H1 (cell line): Measurements from ENCODE around the gene ASCC3. TPM values are rescaled to one million over a fixed set of nuclear protein-coding genes. Genes with fewer than 3 reads are reported as not detected.

Source experiments
- CTCF ChIA-PET: fragments of 300-600 bp; sonication (Branson Sonifier 250); formaldehyde crosslinking; loops from one replicate; lab custom pipeline; 2021; ENCODE audit not compliant: partially characterized antibody; lab: Charles Lee
- POLR2A ChIA-PET: fragments of 300-600 bp; sonication (Branson Sonifier 250); formaldehyde crosslinking; loops from one replicate; lab custom pipeline; 2021; ENCODE audit warnings: inconsistent platforms; ENCODE audit not compliant: partially characterized antibody; lab: Charles Lee
- DNase-seq, 2 experiments: peaks; one replicate each; pipeline versions ENCODE4 v3.0.0 to v3.0.0-alpha.2; 2010 to 2022; ENCODE audit warnings: low spot score in 2 of 2, low read depth in 1 of 2, mixed read lengths in 1 of 2
- FAIRE-seq: peaks from 2 replicates; lab custom pipeline; 2011; peaks lifted over from hg19 to GRCh38; lab: Jason Lieb, UNC
- H2AFZ ChIP-seq: 2 replicates; pipeline ENCODE4 v1.8.1; 2012; ENCODE audit warnings: low read length, inconsistent platforms
- H2AK5ac ChIP-seq: 2 replicates; pipeline ENCODE4 v1.6.1; 2013; ENCODE audit warnings: low read depth, low read length
- H2BK120ac ChIP-seq: replicated peaks from 2 replicates; pipeline ENCODE3; 2013; ENCODE audit warnings: low read depth, low read length, inconsistent platforms
- H2BK12ac ChIP-seq: 2 replicates; pipeline ENCODE4 v1.6.1; 2013; ENCODE audit warnings: low read depth, low read length
- H2BK15ac ChIP-seq: 2 replicates; pipeline ENCODE4 v1.6.1; 2013; ENCODE audit warnings: low read length
- H2BK20ac ChIP-seq: 2 replicates; pipeline ENCODE4 v1.6.1; 2013; ENCODE audit warnings: low read length
- H2BK5ac ChIP-seq: 2 replicates; pipeline ENCODE4 v1.6.1; 2013; ENCODE audit warnings: low read depth, low read length
- H3K14ac ChIP-seq: 2 replicates; pipeline ENCODE4 v1.6.1; 2013; ENCODE audit warnings: inconsistent platforms; ENCODE audit not compliant: insufficient read length
- H3K18ac ChIP-seq: 2 replicates; pipeline ENCODE4 v1.6.1; 2013; ENCODE audit warnings: low read length; ENCODE audit errors: extremely low read depth
- H3K23ac ChIP-seq: 2 replicates; pipeline ENCODE4 v1.6.1; 2013; ENCODE audit warnings: inconsistent platforms; ENCODE audit not compliant: insufficient read length
- H3K23me2 ChIP-seq: 2 replicates; pipeline ENCODE4 v1.6.1; 2013; ENCODE audit warnings: low read depth, low read length
- H3K27ac ChIP-seq: 2 replicates; pipeline ENCODE4 v1.6.1; 2011; ENCODE audit warnings: low read depth, low read length, inconsistent platforms
- H3K27me3 ChIP-seq, 4 experiments: replicated peaks in 1 of 4; 1 replicate in 1 of 4; 2 replicates in 3 of 4; pipeline versions ENCODE4 v1.6.1 to v1.8.1; 2011 to 2013; ENCODE audit warnings: low read length in 3 of 4, mild to moderate bottlenecking in 3 of 4, inconsistent platforms in 2 of 4, mixed read lengths in 2 of 4, moderate library complexity in 1 of 4; ENCODE audit not compliant: control insufficient read depth in 3 of 4, insufficient read depth in 3 of 4; ENCODE audit errors: extremely low read depth in 1 of 4
- H3K36me3 ChIP-seq, 4 experiments: 2 replicates each; pipeline versions ENCODE4 v1.6.1 to v1.8.1; 2011 to 2013; ENCODE audit warnings: mild to moderate bottlenecking in 4 of 4, low read length in 3 of 4, moderate library complexity in 2 of 4, control low read depth in 1 of 4, inconsistent platforms in 1 of 4; ENCODE audit not compliant: insufficient read depth in 4 of 4, control insufficient read depth in 2 of 4
- H3K4ac ChIP-seq: replicated peaks from 2 replicates; pipeline ENCODE3; 2013; ENCODE audit warnings: low read length, low read depth, mixed read lengths, inconsistent platforms; ENCODE audit not compliant: insufficient read length
- H3K4me1 ChIP-seq, 4 experiments: replicated peaks in 1 of 4; 1 replicate in 1 of 4; 2 replicates in 3 of 4; pipeline versions ENCODE4 v1.6.1 to v1.8.1; 2011 to 2013; ENCODE audit warnings: low read length in 3 of 4, inconsistent platforms in 2 of 4, mixed read lengths in 1 of 4; ENCODE audit not compliant: insufficient read depth in 4 of 4, control insufficient read depth in 3 of 4
- H3K4me2 ChIP-seq, 2 experiments: 2 replicates each; pipeline versions ENCODE4 v1.6.1 to v1.8.1; 2011 to 2013; ENCODE audit warnings: low read depth in 2 of 2, low read length in 2 of 2, control low read depth in 1 of 2, inconsistent platforms in 1 of 2, mild to moderate bottlenecking in 1 of 2; ENCODE audit not compliant: insufficient read depth in 1 of 2
- H3K4me3 ChIP-seq, 4 experiments: fragments of 200-600, 300-600 bp in 1 of 4; sonication (generic), shearing (Covaris generic), sonication (Bioruptor Twin) in 1 of 4; 2 replicates each; pipeline versions ENCODE4 v1.5.1 to v1.8.1; 2011 to 2016; ENCODE audit warnings: low read length in 4 of 4, low read depth in 3 of 4, control low read depth in 2 of 4, inconsistent platforms in 2 of 4, mild to moderate bottlenecking in 2 of 4, mixed read lengths in 1 of 4, moderate library complexity in 1 of 4; ENCODE audit not compliant: insufficient read depth in 2 of 4; ENCODE audit errors: extremely low read depth in 1 of 4
- H3K56ac ChIP-seq: replicated peaks from 2 replicates; pipeline ENCODE3; 2013; ENCODE audit warnings: low read depth, mild to moderate bottlenecking, mixed read lengths, low read length, inconsistent platforms; ENCODE audit not compliant: insufficient read length
- H3K79me1 ChIP-seq: 2 replicates; pipeline ENCODE4 v1.6.1; 2013; ENCODE audit warnings: low read depth, low read length, control low read depth
- H3K79me2 ChIP-seq, 2 experiments: 2 replicates each; pipeline versions ENCODE4 v1.6.1 to v1.8.1; 2012 to 2013; ENCODE audit warnings: low read length in 2 of 2, mild to moderate bottlenecking in 2 of 2, inconsistent platforms in 1 of 2; ENCODE audit not compliant: insufficient read depth in 2 of 2, control insufficient read depth in 1 of 2
- H3K9ac ChIP-seq, 4 experiments: replicated peaks in 1 of 4; 1 replicate in 1 of 4; 2 replicates in 3 of 4; pipeline versions ENCODE4 v1.6.1 to v1.8.1; 2011 to 2013; ENCODE audit warnings: low read depth in 3 of 4, low read length in 3 of 4, control low read depth in 2 of 4, mild to moderate bottlenecking in 2 of 4, moderate library complexity in 2 of 4, inconsistent platforms in 1 of 4; ENCODE audit errors: extremely low read depth in 1 of 4
- H3K9me3 ChIP-seq, 2 experiments: 2 replicates each; pipeline versions ENCODE4 v1.6.1 to v1.8.1; 2012 to 2013; ENCODE audit warnings: mild to moderate bottlenecking in 2 of 2, moderate library complexity in 2 of 2, control low read depth in 1 of 2, inconsistent platforms in 1 of 2, low read depth in 1 of 2, low read length in 1 of 2, mixed read lengths in 1 of 2; ENCODE audit not compliant: insufficient read depth in 2 of 2
- H4K20me1 ChIP-seq, 2 experiments: replicated peaks in 1 of 2; 2 replicates each; pipeline versions ENCODE3 to v1.8.1; 2011 to 2013; ENCODE audit warnings: inconsistent platforms in 2 of 2, low read length in 2 of 2, mild to moderate bottlenecking in 1 of 2; ENCODE audit not compliant: insufficient read depth in 2 of 2, control insufficient read depth in 1 of 2
- H4K5ac ChIP-seq: 2 replicates; pipeline ENCODE4 v1.6.1; 2013; ENCODE audit warnings: low read length, low read depth, mixed read lengths, inconsistent platforms; ENCODE audit not compliant: insufficient read length
- H4K8ac ChIP-seq: 2 replicates; pipeline ENCODE4 v1.8.0; 2013; ENCODE audit warnings: mild to moderate bottlenecking, moderate library complexity, low read length, inconsistent platforms; ENCODE audit not compliant: insufficient read depth; ENCODE audit errors: extremely low read depth
- H4K91ac ChIP-seq: replicated peaks from 2 replicates; pipeline ENCODE3; 2013; ENCODE audit warnings: low read length, mixed read lengths, inconsistent platforms; ENCODE audit not compliant: insufficient read length
- CEBPB ChIP-seq: IDR thresholded peaks from 2 replicates; pipeline ENCODE4 v1.6.1; 2012; ENCODE audit warnings: low read depth, low read length
- FOSL1 ChIP-seq: IDR thresholded peaks from 2 replicates; pipeline ENCODE4 v1.6.1; 2011; ENCODE audit warnings: mild to moderate bottlenecking, low read depth, low read length, moderate library complexity; ENCODE audit not compliant: insufficient read depth
- KDM4A ChIP-seq: IDR thresholded peaks from one replicate; pipeline ENCODE4 v1.7.1; 2012; ENCODE audit warnings: low read depth, mild to moderate bottlenecking, moderate library complexity, low read length, inconsistent platforms; ENCODE audit not compliant: severe bottlenecking
- RFX5 ChIP-seq: IDR thresholded peaks from 2 replicates; pipeline ENCODE4 v1.6.1; 2011; ENCODE audit warnings: low read depth, low read length, improper control_type of control experiment, borderline replicate concordance
- RXRA ChIP-seq: IDR thresholded peaks from 2 replicates; pipeline ENCODE4 v1.6.1; 2011; ENCODE audit warnings: low read depth, mild to moderate bottlenecking, low read length, moderate library complexity; ENCODE audit not compliant: insufficient read depth
- SIRT6 ChIP-seq: IDR thresholded peaks from one replicate; pipeline ENCODE4 v1.7.1; 2012; ENCODE audit warnings: low read length, inconsistent platforms
- SIX5 ChIP-seq: IDR thresholded peaks from 2 replicates; pipeline ENCODE4 v1.6.1; 2011; ENCODE audit warnings: mild to moderate bottlenecking, low read depth, low read length
- SUZ12 ChIP-seq: fragments of 200-600 bp; sonication (generic); IDR thresholded peaks from 2 replicates; pipeline ENCODE4 v1.6.1; 2012; ENCODE audit warnings: mild to moderate bottlenecking, inconsistent platforms, low read length, moderate library complexity, mixed read lengths
- polyA plus RNA-seq, 7 experiments: library from polyadenylated mRNA; depleted of rRNA in 3 of 7; stranded (reverse) in 5 of 7; unstranded in 2 of 7; fragments of >200 nt in 5 of 7; fragments of 200-250 nt in 2 of 7; gene quantifications; 1 replicate in 5 of 7; 2 replicates in 1 of 7; 4 replicates in 1 of 7; pipeline versions ENCODE4 v1.2.1 to v1.2.3, GENCODE V29; 2011 to 2013; ENCODE audit warnings: missing spikeins in 2 of 7, mixed read lengths in 2 of 7
- total RNA-seq: library from RNA; stranded (reverse); fragmentation: NEBNext Ultra II Directional; extraction: Animal tissue kit (Norgen Biotek cat#: 25700); gene quantifications from 2 replicates; pipeline ENCODE4 v1.2.1, GENCODE V29; 2021
- TF ChIP-seq, protein P1 (sequence below): IDR thresholded peaks from 2 replicates; pipeline ENCODE4 v1.6.1; 2011; ENCODE audit warnings: low read length, improper control_type of control experiment

The ASCC3 gene
- total and polyA plus RNA-seq, 2 of the 8 experiments (the other 6 are each of a cell fraction or from before 2014, with no cell fraction given), result 37.5 to 77.8 TPM

DNA sequence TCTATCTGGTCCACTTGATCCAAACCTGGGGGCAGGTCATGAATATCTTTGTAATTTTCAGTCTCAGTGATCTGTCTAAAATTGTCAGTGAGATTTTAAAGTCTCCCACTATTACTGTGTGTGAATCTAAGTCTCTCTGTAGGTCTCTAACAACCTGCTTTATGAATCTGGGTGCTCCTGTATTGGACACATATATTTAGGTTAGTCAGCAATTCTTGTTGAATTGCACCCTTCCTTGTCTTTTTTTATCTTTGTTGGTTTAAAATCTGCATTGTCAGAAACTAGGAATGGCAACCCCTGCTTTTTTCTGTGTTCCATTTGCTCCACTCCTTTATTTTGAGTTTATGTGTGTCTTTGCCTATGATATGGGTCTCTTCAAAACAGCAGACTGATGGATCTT lies 140.7 kb downstream of the ASCC3 start:
- Histone ChIP-seq H3K9me3 (no peaks in the 10 kb centered on the region), H3K79me2 (no peaks in the 10 kb centered on the region)

More for the DNA sequence above, 140.7 kb downstream of the ASCC3 start:
- Histone ChIP-seq H3K4me1 (no peaks in the 10 kb centered on the region; a peak in 1 of 7 replicates), H3K36me3 (peaks cover 0 to 10% (median 4%) of the 10 kb centered on the region in 4 experiments; a peak in 2 of 8 replicates), H2BK120ac (no peak overlapping the region), H3K23me2 (no peaks in the 10 kb centered on the region), H2BK20ac (no peak overlapping the region), H3K56ac (no peak overlapping the region), H4K91ac (no peak overlapping the region), H4K8ac (no peak overlapping the region), H3K27me3 (no peaks in the 10 kb centered on the region), H2BK15ac (no peak overlapping the region), H3K27ac (no peak overlapping the region), H3K4me2 (no peak overlapping the region), H2BK5ac (no peak overlapping the region), H4K5ac (no peak overlapping the region), H2AFZ (no peak overlapping the region), H3K9ac (no peak overlapping the region), H3K4ac (no peak overlapping the region), H3K14ac (no peak overlapping the region), H3K4me3 (no peak overlapping the region), H2BK12ac (no peak overlapping the region), H3K18ac (no peak overlapping the region), H4K20me1 (no peaks in the 10 kb centered on the region), H3K79me1 (no peaks in the 10 kb centered on the region), H3K23ac (no peak overlapping the region), H2AK5ac (no peak overlapping the region)
- FAIRE-seq (no peak), DNase-seq (no peak)
- TF ChIP-seq FOSL1, result no peak
- TF ChIP-seq SUZ12, result no peak
- no peak for TF ChIP-seq RFX5
- TF ChIP-seq SIRT6, result no peak
- no peak for TF ChIP-seq KDM4A
- TF ChIP-seq, protein P1, sequence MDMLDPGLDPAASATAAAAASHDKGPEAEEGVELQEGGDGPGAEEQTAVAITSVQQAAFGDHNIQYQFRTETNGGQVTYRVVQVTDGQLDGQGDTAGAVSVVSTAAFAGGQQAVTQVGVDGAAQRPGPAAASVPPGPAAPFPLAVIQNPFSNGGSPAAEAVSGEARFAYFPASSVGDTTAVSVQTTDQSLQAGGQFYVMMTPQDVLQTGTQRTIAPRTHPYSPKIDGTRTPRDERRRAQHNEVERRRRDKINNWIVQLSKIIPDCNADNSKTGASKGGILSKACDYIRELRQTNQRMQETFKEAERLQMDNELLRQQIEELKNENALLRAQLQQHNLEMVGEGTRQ, result no peak
- TF ChIP-seq SIX5, result no peak
- TF ChIP-seq CEBPB, result no peak
- TF ChIP-seq RXRA, result no peak
- POLR2A ChIA-PET, result no interaction called here
- CTCF ChIA-PET, result no interaction called here
